Activated CD4-positive, CD25-positive, alpha-beta regulatory T cell treated with anti-CD3 and anti-CD28 coated beads, Interleukin-2, amount 50 U/mL, for 16 hours (primary cell): ENCODE measurements around the gene KCNC3.

Source experiments
- DNase-seq: peaks from one replicate; pipeline ENCODE4 v3.0.0-alpha.2; 2020; ENCODE audit warnings: low read depth, low spot score

KCNC3 gene

GRCh38 chr19:50327461-50328223 is 1.5 kb downstream of the KCNC3 start:
- no peak for DNase-seq

DNA sequence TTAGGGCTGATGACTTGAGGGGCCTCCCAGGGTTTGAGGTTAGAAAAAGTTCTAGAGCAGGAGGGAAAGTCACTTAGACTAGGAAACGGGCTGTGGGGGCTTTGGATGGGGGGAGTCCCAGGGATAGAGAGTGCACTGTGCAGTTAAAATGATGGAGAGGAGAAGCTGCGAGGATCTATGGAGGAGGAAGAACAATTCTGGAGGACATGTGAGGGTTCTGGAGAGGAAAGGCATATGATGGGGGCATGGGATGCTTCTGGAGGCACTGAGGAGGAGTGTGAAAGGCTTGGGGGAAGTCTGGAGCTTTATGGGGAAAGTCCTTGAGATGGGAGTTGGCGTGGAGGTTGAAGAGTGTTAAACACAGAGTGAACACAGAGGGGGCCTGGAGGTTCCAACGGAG is 2.2 kb downstream of the KCNC3 start:
- DNase-seq: no peak

GRCh38 chr19:50326101-50326664 is 3.0 kb downstream of the KCNC3 start:
- DNase-seq: no peak

- peak; percentile 40 for DNase-seq
These were observed 3.7 kb downstream of the KCNC3 start for GRCh38 chr19:50325310-50326100.

DNA sequence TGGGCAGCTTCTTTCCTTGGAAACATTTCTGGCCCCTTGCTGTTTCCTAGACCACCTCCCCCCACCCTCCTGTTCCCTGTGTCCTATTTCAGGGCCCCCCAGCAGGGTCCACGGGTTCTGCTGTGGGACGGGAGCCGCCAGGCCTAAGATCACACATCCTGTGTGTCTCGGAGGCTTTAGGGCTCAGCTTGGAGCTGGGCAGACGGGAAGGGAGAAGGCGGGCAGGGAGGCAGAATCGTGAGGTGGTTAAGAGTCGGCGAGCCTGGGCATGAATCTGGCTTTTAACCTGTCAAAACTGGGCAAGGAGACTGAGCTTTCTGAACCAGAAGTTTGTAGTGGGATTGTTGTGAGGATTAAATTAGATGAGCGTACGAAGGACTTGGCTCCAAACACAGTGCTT is 4.8 kb downstream of the KCNC3 start:
- no peak for DNase-seq

DNA sequence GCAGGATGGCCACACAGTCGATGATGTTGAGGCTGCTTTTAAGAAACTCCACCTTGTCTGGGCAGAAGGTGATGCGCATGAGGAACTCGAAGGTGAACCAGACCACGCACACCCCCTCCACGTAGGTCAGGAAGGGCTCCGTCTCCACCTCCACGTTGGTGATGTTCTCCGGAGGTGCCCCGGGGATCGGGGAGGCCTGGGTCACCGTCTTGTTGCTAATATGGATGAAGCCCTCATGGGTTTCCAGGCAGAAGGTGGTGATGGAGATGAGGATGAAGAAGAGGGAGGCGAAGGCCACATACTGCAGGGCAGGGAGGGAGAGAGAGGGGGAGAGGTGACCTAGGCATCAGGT is 5.4 kb downstream of the KCNC3 start:
- DNase-seq: no peak

DNA sequence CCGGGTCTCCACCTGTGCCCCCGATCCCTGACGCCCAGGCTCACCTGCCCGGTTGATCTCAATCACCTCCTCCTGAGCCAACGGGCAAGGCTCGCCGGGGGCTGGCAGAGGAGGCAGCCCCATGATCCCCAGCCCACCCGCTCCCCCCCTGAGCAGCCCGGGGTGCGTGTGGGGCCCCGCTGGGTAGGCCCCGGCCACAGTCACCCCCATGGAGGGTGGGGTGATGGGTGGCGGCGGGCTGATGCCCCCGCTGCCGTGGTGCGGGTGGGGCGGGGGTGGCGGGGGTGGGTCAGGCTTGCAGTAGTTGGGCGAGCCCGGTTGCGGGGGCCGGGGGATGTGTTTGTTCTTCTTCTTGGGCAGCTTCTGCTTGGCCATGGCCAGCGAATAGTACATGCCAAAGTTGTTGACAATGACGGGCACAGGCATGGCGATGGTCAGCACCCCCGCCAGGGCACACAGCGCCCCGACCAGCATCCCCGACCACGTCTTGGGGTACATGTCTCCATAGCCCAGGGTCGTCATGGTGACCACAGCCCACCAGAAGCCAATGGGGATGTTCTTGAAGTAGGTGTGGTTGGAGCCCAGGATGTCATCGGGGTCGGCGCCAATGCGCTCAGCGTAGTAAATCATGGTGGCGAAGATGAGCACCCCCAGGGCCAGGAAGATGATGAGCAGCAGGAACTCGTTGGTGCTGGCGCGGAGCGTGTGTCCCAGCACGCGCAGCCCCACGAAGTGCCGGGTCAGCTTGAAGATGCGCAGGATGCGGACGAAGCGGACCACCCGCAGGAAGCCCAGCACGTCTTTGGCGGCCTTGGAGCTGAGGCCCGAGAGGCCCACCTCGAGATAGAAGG is 6.0 kb downstream of the KCNC3 start:
- DNase-seq: no peak

DNA sequence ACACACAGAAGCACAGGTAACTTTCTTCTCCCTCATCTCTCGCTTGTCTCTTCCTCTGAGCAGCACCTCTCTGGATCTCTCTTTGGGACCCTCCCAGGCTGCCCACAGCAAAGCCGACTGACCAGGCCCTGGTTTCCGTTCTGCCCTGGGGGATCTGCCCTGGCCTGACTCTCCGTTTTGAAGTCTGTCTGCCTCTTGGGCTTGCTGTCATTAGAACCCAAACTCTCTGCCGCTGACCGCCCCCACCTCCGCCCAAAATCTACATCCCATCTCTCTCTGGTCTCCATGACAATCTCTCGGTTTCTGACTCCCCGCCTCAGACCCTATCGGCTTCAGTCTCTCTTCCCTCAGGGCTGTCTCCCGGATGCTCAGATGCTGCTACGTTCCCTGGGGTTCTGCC is 6.9 kb downstream of the KCNC3 start:
- DNase-seq: no peak

DNA sequence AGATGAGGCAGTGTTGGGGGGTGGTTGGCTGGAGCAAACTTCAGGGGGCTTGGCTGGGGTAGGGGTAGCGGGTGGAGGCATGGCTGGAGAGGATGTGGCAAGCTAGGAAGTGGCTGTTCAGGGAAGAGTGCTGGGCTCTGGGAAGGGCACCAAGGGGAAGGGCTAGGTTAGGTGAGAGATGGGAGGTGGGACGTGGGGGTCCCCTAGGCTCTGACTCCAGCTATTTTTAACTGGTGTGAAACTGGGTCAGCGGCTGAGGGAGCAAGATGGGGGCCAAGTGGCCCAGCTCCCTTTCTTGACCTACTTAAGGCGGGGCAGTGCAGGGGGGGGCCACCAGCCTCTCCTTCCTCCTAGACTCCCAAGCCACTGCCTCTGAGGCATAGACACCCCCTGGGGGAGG is 7.3 kb downstream of the KCNC3 start:
- DNase-seq: no peak

DNA sequence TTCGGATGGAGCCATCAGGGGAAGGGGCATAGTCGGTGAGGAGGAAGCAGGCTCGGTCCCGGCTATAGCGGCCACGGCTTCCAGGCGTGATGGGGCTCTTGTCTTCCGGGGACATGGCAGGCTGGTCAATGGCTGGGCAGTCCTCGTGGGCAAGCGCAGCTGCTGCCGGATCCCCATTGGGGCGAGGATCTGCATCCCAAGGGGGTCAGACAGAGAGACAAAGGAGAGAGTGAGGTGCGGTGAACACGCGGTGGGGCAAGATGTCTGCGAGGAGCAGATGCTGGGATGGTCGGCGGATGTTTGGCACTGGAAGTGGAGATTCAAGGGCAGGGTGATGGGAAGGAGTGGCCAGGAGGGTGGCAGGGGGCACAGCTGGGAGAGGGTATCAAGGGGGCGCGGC is 8.6 kb downstream of the KCNC3 start:
- DNase-seq: no peak

- DNase-seq: no peak
These were observed 9.1 kb downstream of the KCNC3 start for GRCh38 chr19:50320051-50320450.

- no peak for DNase-seq
These were observed 10.0 kb downstream of the KCNC3 start for GRCh38 chr19:50319156-50319555.

DNA sequence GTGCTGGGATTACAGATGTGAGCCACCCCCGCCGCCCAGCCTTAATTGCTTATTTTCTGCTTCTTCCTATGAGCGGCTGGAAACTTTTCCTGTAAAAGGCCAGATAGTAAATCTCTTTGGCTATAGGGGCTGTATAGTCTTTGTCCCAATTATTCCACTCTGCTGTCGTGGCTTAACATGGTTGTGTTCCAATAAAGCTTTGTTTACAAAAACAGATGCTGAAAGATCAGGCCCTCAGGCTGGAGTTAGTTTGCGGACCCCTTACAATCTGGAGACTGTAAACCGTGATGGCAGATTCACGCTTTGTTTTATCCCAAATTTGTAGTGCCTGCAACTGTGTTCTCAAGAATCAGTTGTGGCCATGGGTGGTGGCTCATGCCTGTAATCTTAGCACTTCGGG is 10.7 kb downstream of the KCNC3 start:
- DNase-seq: no peak

- DNase-seq: no peak
These were observed 12.1 kb downstream of the KCNC3 start for GRCh38 chr19:50317115-50317514.

GRCh38 chr19:50315773-50316448 is 13.3 kb downstream of the KCNC3 start:
- no peak for DNase-seq

GRCh38 chr19:50314724-50315708 is 14.2 kb downstream of the KCNC3 start:
- no peak for DNase-seq

- DNase-seq: no peak
These were observed 15.2 kb downstream of the KCNC3 start for GRCh38 chr19:50313812-50314536.

DNA sequence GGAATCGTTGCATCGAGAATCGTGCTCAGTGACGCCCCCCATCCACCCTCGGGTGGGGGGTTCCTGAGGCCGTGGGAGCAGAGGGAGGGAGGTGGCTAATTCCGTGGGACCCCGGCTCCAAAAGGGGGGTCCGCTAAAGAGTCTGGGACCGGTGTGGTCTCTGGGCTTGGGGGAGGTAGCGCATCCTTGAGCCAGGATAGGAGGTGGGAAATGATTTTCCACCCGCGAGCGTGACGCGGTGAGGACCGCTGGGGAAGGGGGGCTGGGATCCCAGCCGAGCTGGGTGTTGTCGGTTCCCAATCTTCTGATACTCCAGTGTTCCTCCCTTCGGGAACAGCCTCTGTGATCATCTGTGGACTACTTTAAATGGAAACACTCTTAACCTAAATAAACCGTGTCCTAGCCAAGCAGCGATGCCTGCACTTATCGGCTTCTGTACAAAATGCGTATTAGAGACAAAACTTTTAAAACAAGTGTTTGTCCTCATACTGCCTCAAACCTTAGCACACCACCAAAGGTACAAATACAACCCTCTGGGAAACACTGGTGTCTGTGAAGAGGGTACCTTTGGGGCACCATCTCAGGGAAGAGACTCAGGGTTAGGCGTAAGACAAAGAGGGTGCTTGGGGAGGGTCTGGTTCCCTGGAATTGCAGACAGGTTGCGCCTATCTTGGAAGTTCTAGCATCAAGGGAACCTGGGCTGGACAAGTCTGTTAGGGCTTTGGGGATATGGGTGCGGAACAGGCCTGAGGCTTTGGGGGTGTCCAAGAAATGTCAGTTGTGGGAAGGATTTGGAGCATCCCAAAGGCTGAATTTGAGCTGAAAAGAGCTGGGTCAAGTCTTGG is 16.0 kb downstream of the KCNC3 start:
- no peak for DNase-seq
